IPS-18c (cell line): Measurements from ENCODE around the gene GLIPR1L2.
"Not testable (repeated sequence)": the region's sequence is repeated elsewhere in the genome, so short reads cannot be mapped to it uniquely, and the experiment has no call there.

ENCODE experiments used
- H3K4me3 ChIP-seq: 2 replicates; pipeline ENCODE4 v1.7.0; 2013; ENCODE audit warnings: low read depth, mild to moderate bottlenecking, low read length, moderate library complexity; ENCODE audit not compliant: insufficient read depth
- H3K9me3 ChIP-seq: one replicate; pipeline ENCODE4 v1.6.1; 2013; ENCODE audit warnings: mild to moderate bottlenecking, low read length, moderate library complexity; ENCODE audit not compliant: control insufficient read depth, insufficient read depth

The GLIPR1L2 gene

GRCh38 chr12:75452675-75453330 lies 61.9 kb downstream of the GLIPR1L2 start:
- H3K4me3 ChIP-seq = no peak overlapping the region
- H3K9me3 ChIP-seq = peaks cover 4% of the 10 kb centered on the region

DNA sequence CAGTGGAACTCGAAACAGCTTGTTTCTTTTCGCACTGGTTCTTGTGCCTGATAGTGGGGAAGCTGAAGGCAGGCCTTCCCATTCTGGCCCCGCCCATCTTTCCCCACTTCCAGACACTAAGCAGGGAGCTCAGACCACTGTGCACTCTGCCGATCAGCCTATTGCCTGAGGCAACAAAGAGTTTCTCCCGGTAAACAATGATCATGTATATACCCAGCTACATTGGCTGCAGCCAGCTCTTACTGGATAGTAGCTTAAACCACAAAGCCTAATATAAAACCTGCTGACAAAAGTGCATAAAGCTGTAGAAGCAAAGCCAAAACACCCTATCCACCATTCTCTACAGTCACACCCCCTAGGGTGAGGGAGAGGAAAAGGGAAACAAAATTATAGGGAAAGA lies 65.0 kb downstream of the GLIPR1L2 start:
- Histone ChIP-seq H3K9me3 (peaks cover 6% of the 10 kb centered on the region), H3K4me3 (no peak overlapping the region)

DNA sequence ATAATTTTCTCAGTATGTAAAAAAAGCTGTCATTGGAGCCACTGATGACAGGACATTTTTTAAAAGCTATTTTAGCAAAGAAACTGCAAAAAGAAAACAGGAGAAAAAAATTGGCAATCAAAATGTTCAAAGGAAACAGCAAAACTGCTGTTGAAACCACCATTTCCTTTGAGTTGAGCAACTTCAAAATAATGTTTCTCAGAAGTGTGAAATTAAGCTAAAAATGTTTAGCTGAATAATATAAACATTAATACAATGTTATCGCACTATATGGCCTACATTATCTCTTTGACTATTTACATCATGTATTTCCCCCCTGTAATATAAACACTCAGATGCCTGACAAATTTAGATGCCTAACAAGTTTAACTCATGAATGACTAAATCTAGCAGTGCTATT lies 66.3 kb downstream of the GLIPR1L2 start:
- H3K4me3 ChIP-seq = no peak overlapping the region
- peaks cover 6% of the 10 kb centered on the region for H3K9me3 ChIP-seq

DNA sequence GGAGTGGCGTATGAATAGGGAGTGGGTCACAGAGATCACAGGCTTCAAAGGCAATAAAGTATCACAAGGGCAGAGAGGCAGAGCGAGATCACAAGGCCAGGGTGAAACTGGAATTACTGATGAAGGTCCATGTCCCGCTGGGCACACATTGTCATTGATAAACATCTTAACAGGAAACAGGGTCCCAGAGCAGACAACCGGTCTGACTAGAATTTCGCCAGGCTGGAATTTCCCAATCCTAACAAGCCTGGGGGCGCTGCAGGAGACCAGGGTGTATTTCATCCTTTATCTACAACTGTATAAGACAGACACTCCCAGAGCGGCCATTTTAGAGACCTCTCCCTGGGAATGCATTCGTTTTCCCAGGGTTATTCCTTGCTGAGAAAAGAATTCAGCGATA lies 67.0 kb downstream of the GLIPR1L2 start:
- H3K4me3 ChIP-seq, H3K9me3 ChIP-seq: not testable (repeated sequence)

GRCh38 chr12:75459755-75460154 lies 68.9 kb downstream of the GLIPR1L2 start:
- no peak overlapping the region for H3K4me3 ChIP-seq

DNA sequence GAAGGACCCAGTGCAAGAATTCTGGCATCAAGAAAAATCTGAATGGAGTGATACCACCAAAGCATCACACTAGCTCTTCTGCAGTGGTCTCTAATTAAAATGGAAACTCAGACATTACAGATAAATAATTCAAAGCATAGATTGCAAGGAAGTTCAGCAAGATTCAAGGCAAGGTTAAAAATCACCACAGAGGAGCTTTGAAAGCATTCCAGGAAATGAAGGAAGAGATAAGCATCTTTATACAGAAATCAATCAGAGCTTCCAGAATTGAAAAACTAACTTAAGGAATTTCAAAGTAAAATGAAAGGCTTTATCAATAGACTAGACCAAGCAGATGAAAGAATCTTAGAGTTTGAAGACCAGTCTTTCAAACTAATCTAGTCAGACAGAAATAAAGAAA lies 69.3 kb downstream of the GLIPR1L2 start:
- no peak overlapping the region for H3K4me3 ChIP-seq

More at GRCh38 chr12:75459755-75460154, 68.9 kb downstream of the GLIPR1L2 start:
- peaks cover 6% of the 10 kb centered on the region for H3K9me3 ChIP-seq

DNA sequence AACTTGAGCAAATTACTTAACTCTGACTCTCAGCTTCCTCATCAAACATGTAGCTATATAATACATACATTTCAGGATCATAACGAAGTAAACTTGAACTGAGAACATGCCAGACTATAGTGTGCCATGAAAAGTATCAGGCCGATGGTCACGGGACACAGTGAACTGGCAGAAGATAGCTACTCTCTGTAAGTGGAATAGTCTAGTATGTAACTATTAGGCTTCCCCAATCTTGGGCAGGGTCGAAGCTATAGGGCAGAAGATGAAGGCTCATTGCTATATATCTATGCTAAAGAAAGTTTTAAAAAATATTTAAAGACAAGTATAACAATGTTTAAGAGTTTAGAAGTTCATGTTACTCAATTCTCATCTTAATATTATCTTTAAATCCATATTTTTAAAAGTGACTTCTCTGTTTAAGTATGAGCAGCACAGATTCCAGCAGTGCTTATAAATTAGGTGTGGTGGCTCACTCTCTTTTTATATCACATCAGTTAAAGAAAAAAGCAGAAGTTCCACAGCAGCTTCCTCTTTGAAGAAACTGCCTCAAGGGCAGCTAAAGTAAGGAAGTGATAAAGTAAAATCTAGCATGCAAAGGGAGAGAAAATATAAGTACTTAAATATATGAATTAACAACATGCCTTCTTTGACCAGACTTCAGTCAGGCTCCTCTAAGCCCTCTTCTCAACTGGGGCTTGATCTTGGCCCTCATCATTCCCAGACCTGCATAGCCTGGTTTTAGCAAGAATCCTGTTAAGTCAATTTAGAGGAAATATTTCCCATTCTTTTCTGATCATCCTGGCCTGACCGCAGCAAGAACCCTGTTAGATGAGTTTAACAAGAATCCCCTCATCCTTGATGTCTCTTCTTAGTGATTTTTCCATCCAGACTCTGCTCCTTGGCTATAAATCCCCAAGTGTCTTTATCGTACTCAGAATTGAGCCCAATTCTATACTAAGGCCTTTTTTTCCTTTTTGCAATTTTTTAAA lies 81.3 kb downstream of the GLIPR1L2 start:
- no peak overlapping the region for H3K4me3 ChIP-seq

More for the DNA sequence above, 69.3 kb downstream of the GLIPR1L2 start:
- H3K9me3 ChIP-seq = peaks cover 6% of the 10 kb centered on the region

GRCh38 chr12:75474116-75474515 lies 83.2 kb downstream of the GLIPR1L2 start:
- Histone ChIP-seq H3K4me3 (no peak overlapping the region), H3K9me3 (no peaks in the 10 kb centered on the region)

More for the DNA sequence above, 81.3 kb downstream of the GLIPR1L2 start:
- no peaks in the 10 kb centered on the region for H3K9me3 ChIP-seq

DNA sequence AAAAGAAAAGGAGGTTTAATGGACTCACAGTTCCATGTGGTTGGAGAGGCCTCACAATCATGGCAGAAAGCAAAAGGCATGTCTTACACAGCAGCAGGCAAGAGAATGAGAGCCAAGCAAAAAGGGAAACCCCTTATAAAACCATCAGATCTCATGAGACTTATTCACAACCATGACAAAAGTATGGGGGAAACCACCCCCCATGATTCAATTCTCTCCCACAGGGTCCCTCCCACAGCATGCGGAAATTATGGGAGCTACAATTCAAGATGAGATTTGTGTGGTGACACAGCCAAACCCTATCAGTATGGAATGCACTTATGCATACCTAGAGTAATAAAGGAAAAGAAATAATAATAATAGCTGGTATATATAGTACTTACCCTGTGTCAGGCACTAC lies 85.2 kb downstream of the GLIPR1L2 start:
- Histone ChIP-seq H3K9me3 (no peaks in the 10 kb centered on the region), H3K4me3 (no peak overlapping the region)

GRCh38 chr12:75477137-75477536 lies 86.2 kb downstream of the GLIPR1L2 start:
- no peaks in the 10 kb centered on the region for H3K9me3 ChIP-seq
- H3K4me3 ChIP-seq = no peak overlapping the region

DNA sequence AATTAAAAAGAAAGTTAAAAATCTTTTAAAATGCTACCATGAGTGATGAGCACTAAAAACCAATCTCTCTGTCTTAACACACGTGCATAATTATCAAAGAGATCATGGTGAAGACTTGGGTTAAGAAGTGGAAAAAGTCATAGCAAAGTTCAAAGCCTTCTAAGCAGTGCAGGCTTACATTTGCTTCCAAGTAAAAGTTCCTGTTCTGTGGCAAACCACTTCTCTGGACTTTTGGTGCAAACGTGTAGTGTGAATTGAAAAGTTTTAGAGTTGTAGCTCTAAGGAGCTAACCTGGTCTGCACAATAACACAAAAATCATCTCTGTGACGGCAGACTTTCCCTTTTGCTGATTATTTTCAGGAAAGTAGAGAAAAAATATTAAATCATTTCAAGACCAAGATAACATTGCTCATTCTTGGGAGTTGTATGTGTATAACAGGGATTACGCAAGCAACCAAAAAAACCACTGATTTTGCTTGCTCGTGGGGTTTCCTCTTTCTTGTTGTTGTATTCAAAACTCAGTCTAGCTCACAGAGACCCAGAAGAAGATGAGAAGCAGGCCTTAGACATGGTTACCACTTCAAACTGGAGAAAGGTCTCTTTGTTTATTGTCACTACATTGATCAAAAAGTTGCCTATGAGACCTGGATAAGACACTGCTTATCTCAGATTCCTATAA lies 87.4 kb downstream of the GLIPR1L2 start:
- Histone ChIP-seq H3K9me3 (no peaks in the 10 kb centered on the region), H3K4me3 (no peak overlapping the region)

- Histone ChIP-seq H3K4me3 (no peak overlapping the region), H3K9me3 (no peaks in the 10 kb centered on the region)
Observed at GRCh38 chr12:75479963-75480461, 89.1 kb downstream of the GLIPR1L2 start.

- no peak within 1 kb of the TSS for H3K4me3 ChIP-seq
Observed at GRCh38 chr12:75480469-75480949, 89.6 kb downstream of the GLIPR1L2 start, which contains the start of gene GLIPR1. TSS of gene GLIPR1 (plus strand) at chr12:75480755. CDS start at chr12:75480881, 126 bp downstream.

GRCh38 chr12:75481013-75481705 lies 90.3 kb downstream of the GLIPR1L2 start:
- H3K4me3 ChIP-seq = no peak overlapping the region

More at GRCh38 chr12:75480469-75480949, 89.6 kb downstream of the GLIPR1L2 start, which contains the start of gene GLIPR1:
- no peaks in the 10 kb centered on the region for H3K9me3 ChIP-seq

DNA sequence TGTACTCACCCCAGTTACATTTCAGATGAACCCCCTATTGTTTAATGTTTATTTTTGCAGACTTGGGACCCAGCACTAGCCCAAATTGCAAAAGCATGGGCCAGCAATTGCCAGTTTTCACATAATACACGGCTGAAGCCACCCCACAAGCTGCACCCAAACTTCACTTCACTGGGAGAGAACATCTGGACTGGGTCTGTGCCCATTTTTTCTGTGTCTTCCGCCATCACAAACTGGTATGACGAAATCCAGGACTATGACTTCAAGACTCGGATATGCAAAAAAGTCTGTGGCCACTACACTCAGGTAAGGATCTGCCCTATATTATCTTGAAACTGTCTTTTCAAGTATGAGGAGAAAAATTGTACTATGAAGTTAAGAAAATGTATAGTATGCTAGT lies 90.9 kb downstream of the GLIPR1L2 start:
- Histone ChIP-seq H3K9me3 (no peaks in the 10 kb centered on the region), H3K4me3 (no peak overlapping the region)

More at GRCh38 chr12:75481013-75481705, 90.3 kb downstream of the GLIPR1L2 start:
- H3K9me3 ChIP-seq = no peaks in the 10 kb centered on the region
